ENCODE data around the gene COX5A.
"Not testable (repeated sequence)": the region's sequence is repeated elsewhere in the genome, so short reads cannot be mapped to it uniquely, and the experiment has no call there.

Gene COX5A

DNA sequence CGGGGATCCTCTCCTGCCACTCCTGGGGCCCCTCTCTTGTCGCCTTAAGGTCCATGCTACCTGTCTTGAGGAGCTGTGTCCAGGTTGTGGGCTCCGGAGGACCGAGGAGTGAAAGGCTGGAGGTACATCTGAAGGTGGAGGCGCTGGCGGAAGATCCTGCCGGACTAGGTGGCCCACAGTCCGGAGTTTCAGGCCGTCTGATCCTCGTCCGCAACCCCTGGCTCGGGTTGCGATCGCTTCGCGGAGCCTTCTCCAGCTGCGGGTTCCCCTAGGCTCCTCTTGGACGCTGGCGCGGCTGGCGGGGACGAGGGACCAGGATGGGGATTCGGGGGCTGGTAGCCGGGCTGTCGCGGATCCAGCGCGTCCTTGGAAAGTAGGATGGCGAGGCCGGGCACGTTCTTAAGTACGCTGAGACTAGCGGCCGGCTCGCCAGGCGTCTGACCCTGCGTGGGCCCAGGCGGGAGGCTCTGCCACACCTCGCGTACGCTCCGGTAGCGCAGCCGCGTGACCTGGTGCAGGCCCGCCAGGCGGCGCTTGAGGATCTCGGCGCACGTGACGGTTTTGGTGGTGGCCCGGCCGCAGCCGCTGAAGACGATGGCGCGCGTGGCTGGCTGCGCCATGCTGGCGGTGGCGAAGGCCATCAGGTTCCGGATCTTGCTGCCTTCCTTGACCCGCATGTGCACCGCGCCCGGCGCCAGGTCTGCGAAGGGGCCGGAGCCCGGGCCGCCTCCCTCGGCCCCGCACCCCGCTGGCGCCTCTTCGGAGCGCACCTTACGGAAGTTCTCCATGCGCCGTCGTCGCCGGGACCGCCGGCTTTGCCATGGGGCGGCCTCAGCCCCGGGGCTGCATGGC is 18.1 kb upstream of the COX5A start:
- DNase-seq (ENCODE audit: low spot score): peak; percentile 44

DNA sequence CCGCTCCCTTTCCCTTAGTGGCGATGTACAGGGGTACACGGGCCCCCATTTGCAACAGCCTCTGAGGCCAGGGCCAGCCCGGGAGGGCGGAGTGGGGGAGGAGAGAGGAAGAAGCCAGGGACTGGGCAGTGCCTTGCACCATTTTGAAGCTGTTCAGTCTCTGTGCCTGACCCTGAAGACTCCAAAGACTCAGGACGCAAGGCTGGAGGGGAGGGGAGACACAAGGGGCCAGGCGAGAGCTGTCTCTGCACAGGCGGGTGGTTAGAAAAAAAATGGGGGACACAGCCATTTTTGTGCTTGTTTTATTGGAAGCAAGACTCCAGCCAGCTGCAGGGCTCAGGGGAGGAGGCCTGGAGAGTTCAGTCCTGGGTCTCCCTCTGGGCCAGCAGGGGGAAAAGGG is 17.1 kb upstream of the COX5A start:
- no peak for DNase-seq (ENCODE audit: low spot score)

DNA sequence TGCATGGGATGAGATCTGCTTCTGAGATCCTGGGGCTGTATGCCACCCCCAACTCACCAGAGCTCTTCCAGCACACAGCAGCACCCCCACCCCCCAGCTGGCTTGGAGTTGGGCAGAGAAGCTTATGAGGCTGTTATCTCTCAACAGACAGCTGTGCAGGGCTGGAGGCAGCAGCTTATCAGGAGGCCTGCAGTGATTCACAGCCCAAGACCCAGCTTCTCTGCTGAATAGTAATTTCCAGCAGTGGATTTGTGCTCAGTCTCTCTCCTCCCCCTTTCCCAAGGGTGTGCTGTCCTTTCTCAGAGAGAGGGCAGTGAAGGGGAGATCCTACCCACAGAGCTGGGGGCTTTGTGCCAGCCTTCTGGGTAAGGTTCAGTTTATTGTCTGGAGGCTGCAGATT is 16.6 kb upstream of the COX5A start:
- no peak for DNase-seq (ENCODE audit: low spot score)

DNA sequence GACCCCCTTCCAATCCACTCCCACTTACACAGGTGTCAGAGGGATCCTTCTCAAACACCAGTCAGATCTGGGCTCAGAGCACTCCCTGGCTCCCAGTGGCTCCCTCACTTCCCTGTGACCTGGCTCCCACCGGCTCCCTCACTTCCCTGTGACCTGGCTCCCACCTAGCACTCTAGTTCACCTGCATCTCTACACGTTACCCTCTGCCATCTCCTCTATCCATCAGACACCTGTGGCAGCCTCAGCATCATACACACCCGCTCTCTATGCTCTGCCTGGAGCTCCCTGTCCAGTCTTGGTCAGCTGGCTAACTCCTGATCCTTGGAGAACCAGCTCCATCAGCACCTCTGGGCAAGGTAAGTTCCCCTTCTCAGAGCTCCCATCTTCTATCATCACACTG is 13.1 kb upstream of the COX5A start:
- DNase-seq (ENCODE audit: low spot score): no peak

DNA sequence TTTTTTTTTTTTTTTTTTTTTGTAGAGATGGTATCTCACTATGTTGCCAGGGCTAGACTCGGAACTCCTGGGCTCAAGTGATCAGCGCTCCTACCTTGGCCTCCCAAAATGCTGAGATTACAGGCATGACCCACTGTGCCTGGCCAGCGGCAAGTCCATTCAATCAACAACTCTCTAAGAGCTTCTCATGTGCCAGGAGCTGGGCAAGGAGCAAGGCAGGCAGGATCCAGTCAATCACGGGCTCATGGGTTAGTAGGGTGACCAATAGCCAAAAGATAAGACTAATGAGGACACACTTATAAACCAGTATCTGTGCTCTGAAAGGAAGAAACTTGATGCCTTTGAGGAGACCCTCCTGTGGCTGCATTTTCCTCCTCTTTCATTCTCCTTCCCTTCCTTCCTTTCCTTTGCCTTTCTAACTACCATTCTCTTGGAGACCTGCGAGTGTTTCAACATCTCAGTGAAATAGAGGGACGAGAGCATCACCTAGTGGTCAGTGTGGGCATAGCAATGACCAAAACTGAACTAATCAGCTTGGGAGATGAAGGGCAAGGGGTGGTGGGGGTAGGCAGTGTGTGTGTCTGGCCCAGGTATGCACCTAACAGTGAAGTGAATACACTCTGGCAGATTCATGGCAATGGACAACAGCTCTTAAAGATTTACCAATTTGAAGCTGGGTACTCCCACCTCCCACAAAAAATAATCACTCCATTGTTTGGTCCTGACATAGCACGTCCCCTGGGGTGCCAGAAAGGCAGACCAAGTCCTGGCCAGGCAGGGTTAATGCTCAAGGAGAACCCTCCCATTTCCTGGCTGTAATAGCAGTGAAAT is 12.4 kb upstream of the COX5A start:
- peak; percentile 89 for DNase-seq (ENCODE audit: low spot score)

DNA sequence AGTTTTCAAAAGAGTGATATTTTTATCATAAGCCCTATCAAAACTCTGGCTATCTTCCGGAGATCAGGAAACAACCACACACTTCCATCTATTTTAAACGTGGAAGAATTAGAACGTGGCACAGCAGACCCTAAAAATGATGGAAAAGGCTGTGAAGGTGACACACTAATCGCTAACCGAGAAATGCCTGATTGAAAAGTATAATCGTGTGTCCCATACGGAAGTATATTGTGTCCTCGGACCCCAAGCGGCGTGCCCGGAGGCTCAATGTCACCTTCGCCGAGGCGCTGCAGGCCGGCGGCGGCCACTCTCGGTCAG is 642 bp downstream of the COX5A start:
- DNase-seq (ENCODE audit: low spot score): peak; percentile 12

DNA sequence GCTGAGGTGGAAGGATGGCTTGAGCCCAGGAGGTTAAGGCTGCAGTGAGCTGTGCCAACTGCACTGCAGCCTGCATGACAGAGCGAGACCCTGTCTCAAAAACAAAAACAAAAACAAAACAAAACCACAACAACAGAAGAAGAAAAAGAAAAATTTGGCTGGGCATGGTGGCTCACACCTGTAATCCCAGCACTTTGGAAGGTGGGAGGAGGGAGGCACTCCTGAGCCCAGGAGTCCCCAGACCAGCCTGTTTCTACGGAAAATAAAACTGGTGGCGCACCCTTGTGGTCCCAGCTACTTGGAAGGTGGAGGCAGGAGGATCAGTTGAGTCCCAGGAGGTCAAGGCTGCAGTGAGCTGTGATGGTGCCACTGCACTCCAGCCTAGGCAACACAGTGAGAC is 2.7 kb downstream of the COX5A start:
- peak; percentile 31 for DNase-seq (ENCODE audit: low spot score)

DNA sequence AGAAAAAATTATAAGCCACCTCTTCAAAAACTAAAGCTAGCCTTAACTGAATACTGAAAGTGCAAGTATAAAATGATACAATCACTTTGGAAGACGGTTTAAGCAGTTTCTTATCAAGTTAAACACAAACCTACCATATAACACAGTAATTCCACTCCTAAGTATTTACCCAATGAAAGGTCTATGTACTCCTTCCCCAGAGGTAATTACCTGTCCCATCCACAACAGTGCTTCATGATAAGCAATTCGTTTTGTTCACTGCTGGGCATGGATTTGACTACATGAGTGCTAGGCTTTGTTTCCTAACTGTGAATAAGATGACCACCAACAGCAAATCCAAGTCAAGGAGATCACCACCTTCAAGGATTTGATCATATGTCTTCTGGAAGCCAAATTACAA is 4.3 kb downstream of the COX5A start:
- no peak for DNase-seq (ENCODE audit: low spot score)

DNA sequence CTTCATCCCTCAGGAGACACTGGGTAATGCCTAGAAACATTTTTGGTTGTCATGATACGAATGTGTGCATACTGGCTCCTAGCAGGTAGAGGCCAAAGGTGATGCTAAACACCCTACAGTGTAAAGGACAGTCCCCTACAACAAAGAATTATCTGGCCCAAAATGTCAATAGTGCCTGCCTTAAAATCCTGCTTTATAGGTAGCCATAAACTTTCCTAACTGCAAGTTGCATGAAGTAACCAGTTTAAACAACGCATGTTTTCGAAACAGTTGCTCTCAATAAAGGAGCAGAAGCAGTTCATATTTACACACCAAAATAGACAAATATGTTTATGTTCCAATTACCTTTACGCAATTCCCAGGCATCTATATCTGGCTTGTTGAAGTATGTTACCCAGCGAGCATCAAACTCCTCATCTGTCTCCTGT is 9.1 kb downstream of the COX5A start:
- no peak for DNase-seq (ENCODE audit: low spot score)

DNA sequence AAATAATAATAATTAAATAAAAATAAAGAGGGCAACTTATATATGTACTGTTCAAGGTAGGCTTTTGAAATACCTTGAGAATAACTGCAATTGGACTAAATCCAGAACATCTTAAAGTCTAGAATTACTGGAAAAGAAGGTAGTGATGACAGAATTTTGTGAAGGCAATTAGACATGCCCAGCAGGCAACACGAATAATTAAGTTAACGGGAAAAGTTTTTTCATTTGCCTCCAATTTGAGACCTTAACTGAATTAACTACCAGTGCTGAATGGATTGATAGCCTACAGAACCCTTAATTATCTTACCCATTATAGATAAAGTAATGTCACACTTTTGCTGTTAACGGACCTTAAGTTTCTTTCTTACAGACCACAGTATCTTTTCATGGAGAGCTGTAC is 13.3 kb downstream of the COX5A start:
- DNase-seq (ENCODE audit: low spot score): no peak

DNA sequence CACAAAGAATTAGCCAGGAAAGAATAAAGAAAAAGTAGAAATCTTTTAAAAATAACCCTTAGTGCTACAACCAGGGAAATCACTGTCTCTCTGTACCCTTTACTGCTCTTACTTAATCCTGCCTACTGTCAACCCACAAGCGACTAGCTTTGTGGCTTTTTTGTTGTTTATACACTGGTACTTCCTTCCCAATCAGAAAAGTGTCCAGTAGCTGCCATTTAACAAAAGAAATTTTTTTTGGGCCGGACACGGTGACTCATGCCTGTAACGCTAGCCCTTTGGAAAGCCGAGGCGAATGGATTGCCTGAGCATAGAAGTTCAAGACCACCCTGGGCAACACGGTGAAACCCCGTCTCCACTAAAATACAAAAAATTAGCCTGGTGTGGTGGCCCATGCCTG is 17.4 kb downstream of the COX5A start:
- no peak for DNase-seq (ENCODE audit: low spot score)

DNA sequence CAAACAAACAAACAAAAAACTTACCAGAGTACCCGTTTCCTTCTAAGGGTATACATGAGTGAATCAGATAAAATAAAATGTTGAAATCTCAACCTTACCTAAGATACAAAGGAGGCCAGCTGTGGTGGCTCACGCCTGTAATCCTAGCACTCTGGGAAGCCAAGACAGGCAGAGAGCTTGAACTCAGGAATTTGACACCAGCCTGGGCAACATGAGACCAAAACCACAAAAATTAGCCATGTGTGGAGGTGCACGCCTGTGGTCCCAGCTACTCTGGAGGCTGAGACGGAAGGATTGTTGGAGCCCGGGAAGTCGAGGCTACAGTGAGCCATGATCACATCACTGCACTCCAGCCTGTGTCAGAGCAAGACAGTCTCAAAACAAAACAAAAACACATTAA is 20.2 kb downstream of the COX5A start:
- DNase-seq (ENCODE audit: low spot score): no peak

DNA sequence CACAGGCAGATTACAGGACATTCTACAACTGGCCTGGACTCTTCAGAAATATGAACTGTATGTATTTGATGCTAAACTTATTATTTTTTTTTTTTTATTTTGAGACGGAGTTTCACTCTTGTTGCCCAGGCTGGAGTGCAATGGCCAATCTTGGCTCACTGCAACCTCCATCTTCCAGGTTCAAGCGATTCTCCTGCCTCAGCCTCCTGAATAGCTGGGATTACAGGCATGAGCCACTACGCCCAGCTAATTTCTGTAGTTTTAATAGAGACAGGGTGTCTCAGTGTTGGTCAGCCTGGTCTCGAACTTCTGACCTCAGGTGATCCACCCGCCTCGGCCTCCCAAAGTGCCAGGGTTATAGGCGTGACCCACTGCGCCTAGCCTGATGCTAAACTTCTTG is 24.1 kb downstream of the COX5A start:
- not testable (repeated sequence) for DNase-seq (ENCODE audit: low spot score)

DNA sequence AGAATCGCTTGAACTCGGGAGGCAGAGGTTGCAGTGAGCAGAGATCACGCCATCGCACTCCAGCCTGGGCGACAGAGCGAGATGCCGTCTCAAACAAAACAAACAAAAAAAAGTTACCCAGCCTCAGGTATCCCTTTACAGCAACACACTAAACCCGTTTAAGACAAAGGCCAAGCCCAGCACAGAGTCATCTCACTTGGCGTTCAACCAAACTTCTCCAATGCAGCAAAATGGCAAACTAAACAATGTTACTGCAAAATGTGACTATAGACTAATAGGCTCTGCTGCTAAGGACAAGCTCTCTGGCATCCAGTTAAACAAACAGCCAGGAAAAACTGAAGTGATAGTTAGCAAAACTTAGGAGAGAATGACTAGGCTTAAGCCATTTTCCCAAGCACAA is 24.8 kb downstream of the COX5A start:
- DNase-seq (ENCODE audit: low spot score): no peak

DNA sequence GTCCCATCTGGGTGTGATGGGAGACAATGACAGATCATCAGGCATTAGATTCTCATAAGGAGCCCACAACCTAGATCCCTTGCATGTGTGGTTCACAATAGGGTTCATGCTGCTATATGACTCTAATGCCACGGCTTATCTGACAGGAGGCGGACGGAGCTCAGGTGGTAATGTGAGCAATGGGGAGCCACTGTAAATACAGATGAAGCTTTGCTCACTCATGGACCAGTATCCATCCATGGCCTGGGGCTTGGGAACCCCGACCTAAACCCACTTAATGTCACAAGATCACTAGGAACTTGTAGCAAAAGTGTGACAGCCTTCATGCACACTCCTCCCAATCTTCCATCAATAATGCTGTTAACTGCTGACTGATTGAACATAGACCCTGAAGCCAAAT is 29.2 kb downstream of the COX5A start:
- DNase-seq (ENCODE audit: low spot score): no peak

DNA sequence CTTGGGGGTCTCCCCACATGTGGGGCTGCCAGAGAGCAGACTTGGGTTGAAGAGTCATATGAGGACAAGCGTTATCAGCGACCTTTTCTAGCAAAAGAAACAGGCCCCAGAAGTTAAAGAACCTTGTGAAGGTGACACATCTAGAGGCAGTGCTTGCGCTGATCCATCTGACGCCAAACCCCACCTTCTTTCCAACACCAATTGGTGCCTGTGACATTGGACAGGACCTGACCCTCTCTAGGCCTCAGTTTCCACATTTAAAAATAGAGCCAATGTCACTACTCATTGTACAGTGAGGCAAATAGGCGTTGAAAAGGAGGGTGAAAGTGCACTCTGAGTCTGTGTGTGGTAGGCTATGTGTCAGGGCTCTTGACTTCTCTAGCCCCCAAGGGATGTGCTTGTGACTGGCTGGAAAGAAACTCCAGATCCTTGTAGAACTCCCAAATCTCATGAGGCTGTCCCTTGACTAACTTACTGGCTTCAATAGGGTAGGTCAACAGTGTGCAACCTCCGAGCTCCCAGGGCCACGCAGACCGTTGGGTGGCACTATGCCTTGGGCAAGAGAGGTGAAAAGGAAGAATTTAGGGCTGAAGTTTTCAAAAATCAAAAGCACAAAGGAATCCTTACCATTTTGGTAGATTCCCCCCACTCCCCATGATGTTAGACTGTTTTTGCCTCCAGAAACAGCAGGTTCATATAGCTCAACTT is 30.6 kb downstream of the COX5A start:
- DNase-seq (ENCODE audit: low spot score): peak; percentile 52

DNA sequence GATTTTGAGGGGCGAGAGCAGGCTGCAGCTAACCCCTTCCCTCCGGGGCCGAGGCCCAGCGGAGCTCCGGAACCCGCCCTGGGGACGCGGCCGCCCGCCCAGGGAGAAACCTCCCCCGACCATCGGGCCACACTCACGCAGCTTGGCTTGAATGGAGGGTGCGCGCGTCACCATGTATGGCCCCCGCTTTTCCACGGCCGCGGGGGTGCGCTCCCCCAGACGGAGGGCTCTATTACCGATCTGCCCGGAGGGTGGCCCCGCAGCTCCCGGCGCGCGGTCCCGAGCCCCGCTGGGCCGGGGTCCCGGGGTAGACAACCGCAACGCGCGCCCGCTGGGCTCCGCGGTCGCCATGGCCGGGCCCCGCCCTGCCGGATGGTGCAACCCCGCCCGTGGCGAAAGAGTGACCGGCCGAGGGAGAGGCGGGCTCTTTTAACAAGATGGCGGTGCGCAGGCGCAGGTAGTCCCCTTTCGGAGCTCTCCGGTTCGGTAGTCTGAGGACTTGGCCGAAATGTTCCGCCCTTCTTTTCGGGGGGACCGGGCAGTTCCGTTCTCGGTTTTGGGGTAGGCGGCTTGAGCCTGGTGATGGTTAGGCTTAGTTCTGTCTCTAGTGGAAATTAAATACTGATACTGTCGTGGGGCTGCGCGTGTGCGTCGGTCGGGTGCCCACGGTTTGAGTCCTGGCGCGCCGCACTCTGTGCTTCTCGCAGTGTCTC is 31.3 kb downstream of the COX5A start, which contains the start of gene FAM219B:
FAM219B (minus strand) TSS at position 402 of the 713 bp plus-strand sequence; CDS start at position 351, 51 bp downstream.
- DNase-seq (ENCODE audit: low spot score): peak; percentile 94

DNA sequence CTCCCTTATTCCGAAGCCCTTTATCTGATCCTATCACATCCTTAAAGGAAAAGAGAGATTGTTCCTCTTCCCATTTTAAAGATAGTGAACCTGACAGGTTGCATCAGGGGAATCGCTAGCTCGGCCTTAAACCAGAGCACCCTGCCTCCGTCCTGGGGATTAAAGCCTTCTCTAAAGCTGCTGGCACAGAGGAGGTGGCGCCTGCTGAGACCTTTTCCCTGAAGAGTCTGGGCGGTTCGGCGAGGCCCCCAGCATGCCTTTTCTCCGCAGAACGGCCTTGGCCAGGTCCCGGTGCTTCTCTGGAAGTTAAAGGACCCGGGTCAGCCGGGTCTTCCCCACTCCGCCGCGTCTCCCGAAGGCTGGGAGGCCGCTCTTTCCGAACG is 31.8 kb downstream of the COX5A start:
- peak; percentile 49 for DNase-seq (ENCODE audit: low spot score)

DNA sequence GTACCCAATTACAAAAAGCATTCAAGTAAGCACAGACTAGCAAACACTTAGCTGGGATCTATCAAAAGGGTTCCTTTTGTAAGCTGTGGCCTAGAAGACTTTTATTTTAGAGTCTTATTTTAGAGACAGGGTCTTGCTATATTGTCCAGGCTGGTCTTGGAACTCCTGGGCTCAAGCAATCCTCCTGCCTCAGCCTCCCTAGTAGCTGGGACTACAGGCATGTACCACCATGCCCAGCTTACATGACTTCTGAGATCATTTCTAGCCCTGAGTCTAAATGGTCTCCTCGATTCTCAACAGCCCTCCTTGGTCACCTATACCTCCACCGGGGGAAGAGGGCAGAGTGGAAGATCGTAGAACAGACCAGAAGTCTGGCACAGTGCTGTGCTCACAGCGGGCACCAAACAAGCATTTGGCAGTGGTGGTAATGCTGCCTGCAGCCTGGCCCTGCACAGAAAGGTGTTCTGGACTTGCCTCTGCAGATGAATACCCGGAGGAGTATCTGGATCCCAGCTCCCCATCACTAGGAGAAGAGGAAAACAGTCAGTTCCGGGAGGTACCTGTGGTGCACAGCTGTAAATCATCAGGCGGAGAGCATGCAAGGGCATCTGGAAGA is 33.6 kb downstream of the COX5A start:
- no peak for DNase-seq (ENCODE audit: low spot score)

DNA sequence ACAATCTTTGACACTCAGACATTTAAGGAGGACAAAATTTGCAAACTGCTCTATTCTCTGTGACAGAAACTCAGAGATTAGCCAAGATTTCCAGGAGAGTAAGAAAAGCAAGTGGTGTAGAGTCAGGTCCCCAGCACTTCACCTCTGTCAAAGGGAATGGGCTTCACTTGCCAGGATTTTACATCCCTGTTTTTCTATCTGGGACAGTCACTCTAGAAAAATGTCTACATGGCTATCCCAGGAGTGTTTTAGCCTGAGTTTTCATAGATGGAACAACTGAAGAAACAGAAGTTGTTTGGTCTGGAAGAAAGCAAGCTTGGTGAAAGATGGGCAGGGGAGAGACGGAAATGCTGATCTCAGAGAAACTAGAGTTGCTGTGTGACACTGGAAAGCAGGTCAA is 34.2 kb downstream of the COX5A start:
- no peak for DNase-seq (ENCODE audit: low spot score)

DNA sequence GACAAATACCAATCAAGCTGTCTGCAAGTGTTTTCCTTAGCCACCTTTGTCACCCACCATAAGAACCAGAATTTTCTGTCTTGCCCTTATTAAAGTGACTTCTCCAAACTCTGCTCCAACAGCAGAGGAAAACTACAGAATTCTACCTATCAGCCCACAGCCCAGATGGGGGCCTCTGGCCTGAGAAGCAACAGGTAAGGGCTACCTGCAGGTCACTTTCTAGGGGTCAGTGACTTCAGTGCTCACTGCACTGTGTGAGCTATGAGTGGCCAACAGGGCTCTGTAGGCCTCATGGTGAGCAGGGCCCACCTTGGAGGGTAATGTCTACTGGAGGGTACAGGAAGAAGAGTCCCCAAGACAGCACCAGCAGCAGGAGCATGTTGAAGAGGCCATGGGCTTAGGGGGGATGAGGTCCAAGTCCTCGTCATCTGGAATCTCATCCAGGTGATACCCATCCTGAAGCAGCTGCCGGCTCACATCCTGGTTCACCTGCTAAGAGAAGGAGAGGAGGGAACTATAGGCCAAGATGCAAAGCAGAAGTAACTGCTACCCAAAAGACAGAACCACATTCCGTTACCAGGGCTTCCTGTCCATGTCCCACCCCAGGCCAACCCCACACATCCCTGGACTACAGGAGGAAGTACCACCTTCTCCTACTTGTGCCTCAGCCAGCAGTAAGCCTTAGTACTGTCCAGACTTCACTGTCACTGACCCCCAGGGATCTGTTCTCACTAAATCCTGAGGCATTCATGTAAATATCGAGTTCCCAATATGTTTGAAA is 35.4 kb downstream of the COX5A start:
- DNase-seq (ENCODE audit: low spot score): no peak
